HG03097 (cell line): ENCODE data around the gene NXPH4.

Experiments
- ATAC-seq: cut with Tn5 transposase; IDR thresholded peaks from one replicate; pipeline ENCODE4 v1.9.1; 2021; ENCODE audit not compliant: unreplicated experiment, low FRiP score

Gene NXPH4

DNA sequence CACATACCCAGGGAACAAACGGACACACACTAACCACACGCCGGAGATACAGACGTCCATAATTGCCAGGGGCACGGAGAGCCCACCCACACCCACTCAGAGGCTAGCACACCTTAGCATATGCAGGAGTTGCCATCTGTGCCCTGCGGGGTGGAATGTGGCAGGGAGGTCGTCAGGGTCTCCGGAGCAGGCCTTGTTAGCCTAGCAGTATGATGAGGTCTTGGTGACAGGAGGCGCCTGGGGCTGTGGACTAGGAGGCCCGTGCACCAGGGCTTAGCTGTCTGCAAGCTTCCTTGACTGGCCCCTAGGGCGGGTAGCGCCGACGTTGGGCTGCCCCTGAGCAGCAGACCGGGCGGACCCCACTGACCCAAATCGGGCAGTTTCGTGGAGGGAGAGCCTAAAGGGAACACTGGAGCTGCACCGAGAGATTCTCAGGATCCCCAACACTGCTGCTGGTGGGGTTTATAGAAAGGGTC lies 24.4 kb downstream of the NXPH4 start:
- no peak for ATAC-seq

DNA sequence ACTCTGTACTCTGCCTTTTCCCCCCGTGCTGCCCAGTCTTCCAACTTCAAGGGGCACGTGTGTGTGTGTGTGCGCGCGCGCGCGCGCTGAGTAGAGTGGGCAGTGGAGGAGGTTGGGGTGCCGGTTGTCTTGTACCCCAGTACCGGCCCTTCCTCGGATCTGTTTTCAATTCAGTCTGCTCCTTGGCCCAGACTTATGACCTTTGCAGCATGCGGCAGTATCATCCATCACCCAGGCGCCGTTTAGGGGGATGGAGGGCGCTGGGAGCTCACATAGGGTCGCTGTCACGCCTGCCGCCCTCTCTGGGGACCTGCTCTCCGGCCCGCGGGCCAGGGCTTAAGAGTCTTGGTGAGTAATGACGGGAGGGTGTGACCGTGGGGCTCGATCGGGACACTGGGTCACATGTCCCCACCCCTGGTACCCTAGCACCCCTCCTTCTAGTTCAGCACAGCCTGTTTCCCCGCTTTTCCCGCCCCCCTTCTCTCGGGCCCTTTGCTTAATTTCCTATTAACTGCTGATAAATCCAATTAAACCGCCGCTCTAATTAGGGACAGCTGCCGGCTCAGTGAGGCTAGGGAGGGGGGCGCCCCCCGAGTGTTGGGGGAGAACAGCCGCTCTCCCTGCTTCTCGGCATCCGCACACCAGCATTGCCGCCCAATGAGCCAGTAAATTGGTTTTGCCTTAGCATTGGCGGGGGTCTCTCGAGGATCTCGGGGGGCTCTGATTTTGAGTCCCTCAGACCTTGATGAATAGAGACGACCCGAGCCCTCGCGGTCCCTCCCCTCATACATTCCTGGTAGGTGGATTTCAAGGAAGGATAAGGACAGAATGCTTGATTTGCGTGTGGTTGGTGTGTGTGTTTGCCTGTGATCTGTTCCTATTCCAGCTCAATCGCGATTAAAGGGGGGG lies 25.1 kb downstream of the NXPH4 start:
- ATAC-seq, result no peak

DNA sequence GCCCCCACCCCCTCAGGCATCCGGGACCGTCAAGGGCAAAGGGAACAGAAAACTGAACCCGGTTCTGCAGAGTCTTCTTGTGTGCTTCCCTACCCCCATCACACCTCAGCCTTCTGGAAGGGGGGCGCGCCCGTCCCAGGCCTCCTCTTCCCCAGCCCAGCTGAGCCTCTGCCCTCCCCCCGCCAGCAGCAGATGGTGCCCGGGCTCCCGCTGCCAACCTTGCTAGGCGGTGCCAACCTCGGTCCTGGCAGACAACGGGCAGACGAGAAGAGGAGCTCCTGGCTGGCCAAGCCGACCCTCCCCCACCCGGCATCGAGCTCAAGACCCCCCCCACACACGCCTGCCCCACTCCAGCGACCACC lies 25.7 kb downstream of the NXPH4 start:
- no peak for ATAC-seq

DNA sequence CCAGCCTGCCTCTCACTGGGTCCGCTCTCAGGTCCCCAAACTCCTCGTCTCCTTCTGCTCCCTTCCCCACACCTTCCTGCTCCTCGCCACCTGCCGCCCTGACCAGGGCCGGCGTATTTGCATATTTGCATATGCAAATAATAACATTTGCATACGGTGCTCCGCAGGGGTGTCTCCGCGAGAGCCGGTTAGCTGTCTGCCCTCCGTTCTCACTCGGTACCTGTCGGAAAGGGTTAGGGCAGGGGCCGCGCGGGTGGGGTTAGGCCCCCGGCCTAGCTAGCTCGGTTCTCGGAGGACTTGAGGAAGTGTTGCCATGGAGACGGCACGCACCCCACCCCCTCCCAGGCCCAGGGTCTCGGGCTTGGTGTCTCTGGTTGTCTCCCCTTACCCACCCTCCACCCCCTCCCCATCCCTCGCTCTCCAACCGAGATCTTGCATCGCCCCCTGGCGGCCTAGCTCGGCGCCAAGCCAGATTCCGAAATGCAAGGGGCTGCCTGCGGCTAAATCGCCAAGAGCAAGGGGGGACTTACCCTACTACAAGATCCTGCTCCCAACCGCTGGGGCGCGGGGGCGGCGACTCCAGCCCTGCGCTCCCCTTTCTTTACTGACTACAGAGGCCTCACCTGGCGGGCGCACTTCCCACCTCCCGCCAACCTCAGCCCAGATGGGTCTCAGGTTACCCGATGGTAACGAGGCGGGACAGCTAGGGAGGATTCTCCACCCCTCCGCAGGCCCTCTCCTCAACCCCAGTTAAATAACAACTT lies 26.3 kb downstream of the NXPH4 start:
- no peak for ATAC-seq

DNA sequence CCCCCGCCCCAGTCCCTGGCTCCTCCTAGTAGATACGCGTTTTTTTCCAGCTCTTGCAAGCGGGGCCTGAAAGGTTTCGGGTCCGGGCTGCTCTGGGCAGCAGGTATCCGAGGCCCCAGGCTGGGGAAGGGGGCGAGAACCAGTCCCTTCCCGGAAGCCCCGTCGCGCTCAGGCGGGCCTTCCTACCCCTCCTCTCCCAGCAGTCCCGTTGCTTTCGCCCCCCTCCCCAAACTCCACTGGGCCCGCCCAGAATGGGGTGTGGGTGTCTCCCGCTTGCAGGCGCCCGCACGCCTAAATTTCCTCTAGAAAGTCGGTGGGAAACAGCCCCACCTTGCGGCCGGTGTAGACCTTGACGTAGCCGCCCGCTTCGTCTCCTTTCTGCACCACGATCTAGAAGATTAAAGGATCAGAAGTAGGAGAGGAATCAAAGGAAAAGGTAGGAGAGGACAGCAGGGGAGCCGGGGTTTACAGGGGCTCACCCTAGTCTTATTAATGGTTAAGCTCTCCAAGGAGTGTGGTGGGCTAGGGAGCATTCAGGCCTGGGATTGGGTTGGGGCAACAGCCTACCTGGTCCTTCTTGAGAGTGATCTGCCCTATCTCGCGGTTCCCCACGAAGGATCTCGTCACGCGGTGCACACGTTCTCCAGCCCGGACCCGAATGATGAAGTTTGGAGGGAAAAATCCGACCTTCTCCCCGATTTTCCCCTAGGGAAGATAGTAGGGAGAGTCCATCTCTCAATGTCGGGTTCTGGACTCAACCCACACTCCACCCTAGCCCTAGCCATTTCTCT lies 27.1 kb downstream of the NXPH4 start:
- ATAC-seq, result no peak

DNA sequence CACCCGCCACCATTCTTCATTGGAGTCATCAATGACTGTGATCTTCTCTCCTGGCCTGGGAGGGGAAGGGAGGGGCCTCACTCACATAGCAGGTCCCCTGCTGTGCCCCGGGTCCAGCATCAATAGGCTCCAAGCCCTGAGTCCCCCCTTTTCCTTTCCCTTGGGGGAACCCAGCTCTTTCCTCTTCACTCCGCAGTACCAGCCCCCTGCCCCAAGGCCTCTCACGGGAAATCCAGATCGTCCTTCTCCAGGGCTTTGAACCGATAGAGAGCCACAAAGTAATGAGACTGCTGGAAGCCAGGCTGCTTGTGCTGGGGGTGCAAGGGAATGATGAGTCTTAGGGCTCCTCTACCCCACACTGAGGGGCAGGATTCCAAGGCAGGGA lies 27.7 kb downstream of the NXPH4 start:
- no peak for ATAC-seq

DNA sequence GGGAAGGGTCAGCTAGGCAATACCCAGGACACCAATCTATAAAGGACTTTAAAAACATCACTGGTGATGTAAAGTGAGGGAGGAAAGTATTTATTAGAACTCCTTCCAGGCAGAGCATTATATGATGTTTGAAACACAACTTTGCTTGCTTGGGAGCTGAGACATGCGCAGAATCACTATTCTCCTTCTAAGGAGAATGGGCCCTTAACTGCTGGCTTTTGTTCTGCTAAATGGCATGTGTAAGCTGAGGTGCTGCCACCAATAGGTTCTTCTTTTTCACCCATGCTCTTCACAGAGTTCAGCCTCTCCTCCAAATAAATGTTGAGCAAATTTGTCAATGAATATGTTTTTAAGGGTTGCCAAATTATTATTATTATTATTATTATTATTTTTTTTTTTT lies 30.4 kb downstream of the NXPH4 start:
- no peak for ATAC-seq

DNA sequence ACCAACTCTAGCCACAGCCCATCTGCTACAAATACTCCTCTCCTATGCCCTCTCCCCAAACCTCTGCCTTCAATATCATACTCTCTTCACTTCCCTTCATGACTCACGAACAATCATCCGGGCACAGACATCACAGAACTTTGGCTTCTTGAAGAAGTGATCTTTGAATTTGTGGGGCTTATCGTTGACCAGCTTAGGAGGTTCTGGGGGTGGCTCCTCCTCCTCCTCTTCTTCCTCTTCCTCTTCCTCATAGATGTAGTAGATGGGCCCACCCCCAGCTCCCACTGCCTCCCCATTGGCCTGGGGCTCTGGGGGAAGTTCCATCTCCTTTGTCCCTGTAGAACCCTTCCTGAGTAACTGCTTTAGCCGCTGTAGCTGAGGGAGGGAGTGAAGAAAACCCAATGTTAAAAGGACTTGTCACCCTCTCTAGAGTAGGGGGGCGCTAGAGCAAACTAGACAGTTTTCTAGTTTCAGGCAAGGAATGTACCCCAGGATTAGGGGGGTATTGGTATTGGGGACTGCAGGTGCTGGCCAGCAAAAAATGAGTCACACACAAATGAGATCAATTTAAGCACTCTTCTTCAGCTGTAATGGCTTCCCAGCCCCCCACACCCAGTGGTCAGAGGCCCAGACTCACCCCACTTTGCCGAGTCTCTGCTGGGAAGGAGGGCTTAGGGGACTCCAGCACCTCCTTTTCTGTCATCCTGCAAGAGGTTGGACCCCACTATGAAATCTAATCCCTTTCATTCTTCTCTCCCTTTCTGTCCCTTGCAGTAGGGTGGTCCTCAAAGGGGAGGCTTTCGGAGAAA lies 32.5 kb downstream of the NXPH4 start:
- no peak for ATAC-seq

DNA sequence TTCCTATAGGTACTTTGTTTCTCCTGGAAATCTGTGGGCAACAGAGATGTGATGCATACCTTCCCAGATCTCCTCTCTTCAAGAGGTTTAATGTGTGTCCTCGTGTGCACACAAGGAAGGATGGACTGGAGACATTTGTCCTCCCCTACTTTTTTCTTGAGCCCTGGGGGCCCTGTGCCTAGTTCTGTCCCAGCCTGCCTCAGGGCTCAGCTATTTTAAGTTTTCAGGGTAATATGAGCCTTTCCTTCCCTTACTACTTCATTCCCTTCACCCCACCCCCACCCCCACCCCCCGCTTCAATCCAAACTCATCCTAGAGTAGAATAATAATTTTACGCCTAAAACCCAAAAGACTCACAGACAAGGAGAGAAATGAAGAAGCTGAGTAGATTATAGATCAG lies 33.9 kb downstream of the NXPH4 start:
- ATAC-seq, result no peak

DNA sequence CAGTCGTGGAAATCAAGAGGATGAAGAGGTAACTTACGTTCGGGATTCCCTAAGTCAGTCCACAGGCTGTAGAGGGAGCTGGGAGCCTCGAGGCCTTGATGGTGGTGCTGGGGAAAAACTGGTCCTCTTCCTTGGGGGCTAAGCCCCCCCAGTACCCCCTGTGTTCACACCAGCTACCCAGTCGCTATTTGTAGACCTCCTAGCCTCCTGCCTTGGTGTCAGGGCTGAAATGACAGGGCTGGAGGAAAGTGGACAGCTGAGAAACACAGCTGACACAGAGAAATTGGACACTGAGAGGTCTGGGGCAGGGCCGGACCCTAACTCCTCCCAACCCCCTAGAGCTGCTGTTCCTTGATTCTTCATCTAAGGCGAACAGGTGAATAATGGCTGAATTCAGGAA lies 34.4 kb downstream of the NXPH4 start, which contains the start of gene STAC3:
STAC3 (minus strand) TSS at position 232 of the 400 bp plus-strand sequence. CDS start 1,551 bp downstream, outside the sequence.
- ATAC-seq, result no peak

DNA sequence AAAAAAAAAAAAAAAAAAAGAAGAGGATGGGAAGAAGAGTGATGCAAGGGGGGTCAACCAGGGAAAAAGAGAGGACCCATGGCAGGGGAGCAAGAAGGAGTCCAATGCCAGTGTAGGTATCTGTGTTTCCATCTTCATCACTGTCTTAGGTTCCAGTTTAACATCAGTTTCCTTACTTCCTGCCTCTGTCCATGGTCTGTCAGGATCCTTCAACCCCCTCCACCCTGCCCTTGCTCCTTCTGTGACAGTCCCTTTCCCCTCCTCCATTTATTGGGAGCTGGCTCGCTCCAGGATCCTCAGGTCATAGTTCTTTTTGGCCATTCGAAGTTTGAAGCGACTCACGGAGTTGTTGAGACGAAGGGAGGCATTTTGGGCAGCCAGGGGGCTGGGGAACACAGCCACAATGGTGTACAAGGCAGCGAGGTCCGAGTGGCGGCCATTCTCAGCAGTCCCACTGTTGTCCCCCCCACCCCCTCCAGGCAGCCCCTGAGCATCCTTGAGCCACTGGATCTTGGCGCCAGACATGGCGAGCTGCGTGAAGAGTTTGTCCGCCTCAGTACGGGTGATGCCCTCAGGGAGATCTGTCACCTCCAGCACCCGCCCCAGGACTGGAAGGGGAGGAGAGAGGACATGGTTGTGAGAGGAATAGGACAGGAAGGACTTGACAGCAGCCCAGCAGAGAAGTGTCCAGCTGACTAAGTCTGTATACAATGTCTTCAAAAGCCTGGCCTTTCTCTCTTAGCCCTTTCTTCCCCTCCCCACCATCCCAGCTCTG lies 38.1 kb downstream of the NXPH4 start:
- ATAC-seq, result no peak

DNA sequence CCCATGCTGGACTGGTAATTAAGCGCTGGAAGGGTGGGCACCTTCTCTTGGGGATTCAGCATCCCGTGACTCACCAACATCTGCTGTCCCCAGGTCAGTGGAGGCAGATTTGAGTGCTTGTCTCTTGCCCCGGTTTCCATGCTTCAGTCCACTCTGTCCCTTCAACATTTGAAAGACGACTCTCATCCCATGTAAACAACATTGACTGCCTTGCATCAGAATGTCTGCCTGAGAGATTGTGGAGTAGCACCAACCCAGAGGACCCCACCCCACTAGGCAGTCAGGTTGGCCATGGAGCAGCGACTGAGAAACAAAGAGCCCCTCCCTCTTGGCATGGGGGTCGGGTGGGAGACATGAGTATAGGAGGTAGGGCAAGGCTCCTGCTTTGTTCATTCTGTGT lies 39.3 kb downstream of the NXPH4 start:
- ATAC-seq, result no peak

DNA sequence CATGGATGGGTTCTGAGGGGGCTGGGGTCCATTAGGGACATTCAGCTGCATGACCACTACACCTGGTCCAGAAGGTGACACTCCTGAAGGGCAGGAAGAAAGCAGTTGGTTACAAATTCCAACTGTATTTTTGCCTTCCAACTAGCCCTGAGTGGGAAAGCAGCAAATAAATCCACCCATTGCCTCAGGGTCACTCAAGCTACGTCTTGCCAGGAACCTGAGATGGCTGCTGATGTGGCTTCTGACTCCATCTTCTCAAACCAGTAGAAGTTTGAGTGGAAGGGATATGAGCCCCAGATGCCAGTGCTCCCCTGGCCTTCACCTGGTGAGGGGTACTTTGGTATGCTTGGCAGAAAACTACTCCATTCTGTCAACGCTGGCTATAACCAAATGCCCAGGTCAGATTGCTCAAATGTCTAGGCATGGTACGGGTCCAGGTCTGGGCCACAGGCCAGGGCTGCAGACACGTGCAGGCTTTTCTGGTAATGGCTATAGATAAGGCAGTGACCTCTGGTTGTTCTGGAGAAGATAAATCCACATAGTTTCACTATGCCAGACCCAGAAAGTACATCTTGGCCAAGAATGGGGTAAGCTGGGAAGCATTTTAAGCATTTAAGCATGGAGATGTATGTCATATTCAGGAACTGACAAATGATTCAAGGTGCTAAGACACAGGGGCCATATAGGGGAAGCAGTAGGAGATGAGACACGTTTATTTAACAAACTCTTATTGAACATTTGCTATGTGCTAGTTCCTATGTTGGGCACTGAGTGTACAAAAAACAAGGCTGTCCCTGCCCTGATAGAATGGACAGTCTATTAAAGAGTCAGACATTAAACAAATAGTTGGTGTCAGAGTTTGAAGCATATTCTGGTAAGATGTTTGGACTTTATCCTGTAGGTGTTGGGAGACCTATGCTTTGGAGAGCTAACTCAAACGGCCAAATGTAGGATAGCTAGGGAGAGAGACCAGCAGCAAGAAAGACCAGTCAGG lies 42.7 kb downstream of the NXPH4 start:
- ATAC-seq, result no peak

DNA sequence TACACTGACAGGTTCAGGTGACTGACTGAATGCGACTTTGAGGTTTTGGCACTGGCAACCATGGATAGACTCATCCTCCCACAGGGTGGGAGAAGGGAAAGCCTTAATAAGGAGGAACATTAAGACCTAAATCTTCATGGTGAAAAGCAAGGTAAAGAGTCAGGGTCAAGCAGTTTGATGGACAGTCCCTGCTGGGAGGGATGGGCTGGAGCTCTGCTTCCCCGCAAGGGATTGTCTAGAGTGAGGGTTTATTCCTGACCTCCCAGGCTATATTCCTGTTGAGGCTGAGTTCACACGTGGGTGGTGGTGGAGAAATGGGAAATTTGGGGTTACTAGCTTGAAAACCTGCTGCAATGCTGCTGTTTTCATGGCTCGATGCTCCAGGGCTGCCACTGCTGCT lies 43.8 kb downstream of the NXPH4 start:
- ATAC-seq, result no peak

DNA sequence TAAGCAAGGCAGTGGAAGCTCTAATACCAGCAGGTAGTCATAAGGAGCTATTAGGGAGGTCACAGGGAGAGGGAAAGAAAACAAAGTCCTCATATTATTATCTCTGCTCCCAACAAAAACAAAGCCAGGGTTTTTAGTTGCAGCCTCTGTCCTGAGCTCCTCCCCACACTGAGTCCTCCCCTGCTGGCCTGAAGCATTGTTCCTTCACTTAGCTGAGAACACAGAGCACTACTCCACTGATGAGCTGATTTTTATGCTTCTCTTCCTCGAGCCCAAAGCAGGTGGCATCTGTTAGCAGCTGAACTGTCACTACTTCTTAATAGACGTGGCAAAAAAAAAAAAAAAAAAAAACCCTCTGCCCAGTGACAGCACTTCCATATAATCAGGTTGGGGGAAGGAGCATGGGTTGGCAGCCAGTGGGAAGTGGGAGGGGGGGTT lies 44.9 kb downstream of the NXPH4 start:
- no peak for ATAC-seq

DNA sequence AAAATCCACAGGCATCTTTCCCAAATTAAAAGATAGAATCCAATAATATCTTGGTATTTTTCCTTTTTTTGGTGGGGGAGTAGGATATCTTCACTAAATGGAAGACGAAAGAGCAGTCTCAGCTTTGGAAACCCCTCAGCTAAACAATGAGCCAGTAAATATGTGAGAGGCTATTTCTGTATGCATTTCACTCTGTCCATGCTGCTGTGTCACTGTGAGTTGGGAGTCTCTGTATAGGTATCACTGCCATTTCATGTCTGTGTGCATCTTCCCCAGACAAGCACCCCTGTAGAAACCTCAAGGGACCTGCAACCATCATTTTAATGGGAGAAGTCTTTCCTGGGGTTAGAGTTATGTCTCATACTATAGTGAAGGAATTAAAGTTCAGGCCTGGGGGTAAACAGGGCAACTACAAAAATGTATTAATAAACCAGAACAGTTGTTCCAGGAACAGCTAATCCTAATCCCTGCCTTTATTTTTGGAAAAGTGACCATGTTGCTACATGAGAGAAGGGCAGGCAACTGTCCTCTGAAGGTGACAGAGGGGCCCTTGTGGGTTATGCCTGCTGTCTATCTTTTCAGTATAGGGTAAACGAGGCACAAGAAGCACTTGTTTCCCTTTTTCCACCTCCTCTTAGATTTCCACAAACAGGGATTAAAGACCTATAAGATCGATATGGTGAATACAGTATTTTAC lies 45.7 kb downstream of the NXPH4 start:
- no peak for ATAC-seq

DNA sequence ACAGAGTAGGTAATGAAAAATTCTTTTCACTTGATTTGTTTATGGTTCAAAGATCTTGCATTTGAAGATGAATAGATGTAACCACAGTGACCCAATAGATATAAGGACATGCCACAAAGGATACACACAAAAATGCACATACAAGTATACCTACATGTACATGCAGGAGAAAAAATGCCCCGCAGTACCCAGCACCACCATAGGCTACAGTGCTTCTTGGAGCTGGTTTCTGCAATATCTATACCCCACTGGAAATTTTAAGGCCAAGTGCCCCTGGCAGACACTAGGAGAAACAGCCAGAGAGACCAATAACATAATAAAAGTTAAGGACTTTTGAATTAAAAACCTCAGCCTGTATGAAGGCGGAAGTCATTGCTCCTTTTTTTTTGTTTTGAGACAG lies 46.5 kb downstream of the NXPH4 start:
- ATAC-seq, result no peak

DNA sequence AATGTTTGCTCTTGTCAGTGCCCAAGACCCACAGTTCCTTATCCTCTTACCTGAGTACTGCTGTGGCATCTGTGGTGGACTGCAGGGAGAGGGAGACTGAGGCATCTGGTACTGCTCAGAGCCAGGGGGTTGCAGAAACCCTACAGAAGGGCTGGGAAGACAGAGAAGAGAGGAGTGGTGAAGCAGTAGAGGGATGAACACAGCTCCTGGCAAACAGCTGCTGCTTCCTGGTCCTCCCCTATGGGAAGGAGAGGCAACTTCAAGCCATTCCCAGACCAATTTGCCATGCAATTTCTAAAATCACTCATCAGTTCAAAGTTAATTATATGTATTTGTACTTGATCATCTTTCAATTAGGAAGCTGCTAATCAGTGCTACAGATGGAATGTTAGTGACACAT lies 50.1 kb downstream of the NXPH4 start:
- no peak for ATAC-seq
